Activated T-helper 1 cell treated with anti-CD3 and anti-CD28 coated beads, Interleukin-12 subunit alpha, Interleukin-12 subunit beta, Interleukin-2, Interleukin-4 antibody, amounts not matched to agents 30 ng/mL and 10 ng/mL and 1 ng/mL, durations not matched to agents 14 hours and 24 hours and 36 hours (primary cell): ENCODE data around the gene AKAP8L. TPM values are rescaled to one million over a fixed set of nuclear protein-coding genes. Genes with fewer than 3 reads are reported as not detected.
A peak's percentile ranks its signal among the peaks of the same experiment; 100 is the strongest.

Source experiments
- DNase-seq: peaks from one replicate; pipeline ENCODE4 v3.0.0; 2021; ENCODE audit warnings: low spot score
- H3K27ac Mint-ChIP-seq: one replicate; pipeline ENCODE4 v1.8.0; 2021; ENCODE audit warnings: mild to moderate bottlenecking, mixed read lengths
- H3K27me3 Mint-ChIP-seq: one replicate; pipeline ENCODE4 v1.8.0; 2022; ENCODE audit warnings: mild to moderate bottlenecking, moderate library complexity, mixed read lengths; ENCODE audit not compliant: insufficient read depth
- H3K36me3 Mint-ChIP-seq: one replicate; pipeline ENCODE4 v1.8.0; 2021; ENCODE audit warnings: low read depth, mixed read lengths
- H3K4me1 Mint-ChIP-seq: one replicate; pipeline ENCODE4 v1.8.0; 2021; ENCODE audit warnings: low read depth, mixed read lengths
- H3K4me3 Mint-ChIP-seq: one replicate; pipeline ENCODE4 v1.8.0; 2021; ENCODE audit warnings: mild to moderate bottlenecking, moderate library complexity, mixed read lengths
- H3K9me3 Mint-ChIP-seq: one replicate; pipeline ENCODE4 v1.8.0; 2021; ENCODE audit warnings: mixed read lengths
- intact Hi-C: fragments of 100-400 bp; cut with micrococcal nuclease; formaldehyde crosslinking; loops from one replicate; pipeline ENCODE4 v1.15.1; 2024
- total RNA-seq: library from RNA; stranded (reverse); gene quantifications from 2 replicates; pipeline ENCODE4 v1.2.3, GENCODE V29; 2022

Gene AKAP8L
- total RNA-seq, 1 donor from 2014 or later: 77.9 TPM

- Mint-ChIP-seq H3K4me1 (peaks cover 20% of the 10 kb centered on the region), H3K27me3 (no peaks in the 10 kb centered on the region), H3K27ac (no peak overlapping the region), H3K36me3 (peaks cover 4% of the 10 kb centered on the region), H3K9me3 (no peaks in the 10 kb centered on the region), H3K4me3 (no peak overlapping the region)
- DNase-seq: no peak
- intact Hi-C loops: no loop called here
Observed at GRCh38 chr19:15436012-15436825, 17.4 kb upstream of the AKAP8L start.

DNA sequence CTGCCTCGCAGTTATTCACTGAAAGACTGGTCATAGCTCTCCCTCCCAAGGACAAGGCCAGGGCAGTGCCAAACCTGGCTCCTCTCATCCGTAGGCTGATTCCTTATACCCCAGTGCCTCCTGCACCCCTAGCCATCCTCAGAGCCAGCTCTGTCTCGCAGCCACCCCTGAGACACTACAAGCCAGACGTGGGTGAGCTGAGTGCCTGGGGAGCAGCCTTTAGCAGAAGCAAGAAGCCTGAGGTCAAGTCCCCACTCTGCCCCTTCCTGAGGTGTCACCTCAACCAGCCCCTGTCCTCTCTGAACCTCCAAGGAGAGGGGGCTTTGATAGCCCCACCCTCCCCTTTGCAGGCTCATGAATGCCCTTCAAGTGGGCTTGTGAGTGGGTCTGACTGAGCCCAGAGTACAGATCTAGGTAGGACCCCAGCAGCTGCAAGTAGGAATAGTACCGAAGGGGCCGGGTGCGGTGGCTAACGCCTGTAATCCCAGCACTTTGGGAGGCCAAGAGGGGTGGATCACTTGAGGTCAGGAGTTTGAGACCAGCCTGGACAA is 14.8 kb upstream of the AKAP8L start:
- intact Hi-C loops: loop anchor here (1.0 kb wide), 2 partner anchors 16 to 34 kb away; partner anchors contain the start of gene WIZ
- peaks cover 31% of the 10 kb centered on the region for H3K4me1 Mint-ChIP-seq

DNA sequence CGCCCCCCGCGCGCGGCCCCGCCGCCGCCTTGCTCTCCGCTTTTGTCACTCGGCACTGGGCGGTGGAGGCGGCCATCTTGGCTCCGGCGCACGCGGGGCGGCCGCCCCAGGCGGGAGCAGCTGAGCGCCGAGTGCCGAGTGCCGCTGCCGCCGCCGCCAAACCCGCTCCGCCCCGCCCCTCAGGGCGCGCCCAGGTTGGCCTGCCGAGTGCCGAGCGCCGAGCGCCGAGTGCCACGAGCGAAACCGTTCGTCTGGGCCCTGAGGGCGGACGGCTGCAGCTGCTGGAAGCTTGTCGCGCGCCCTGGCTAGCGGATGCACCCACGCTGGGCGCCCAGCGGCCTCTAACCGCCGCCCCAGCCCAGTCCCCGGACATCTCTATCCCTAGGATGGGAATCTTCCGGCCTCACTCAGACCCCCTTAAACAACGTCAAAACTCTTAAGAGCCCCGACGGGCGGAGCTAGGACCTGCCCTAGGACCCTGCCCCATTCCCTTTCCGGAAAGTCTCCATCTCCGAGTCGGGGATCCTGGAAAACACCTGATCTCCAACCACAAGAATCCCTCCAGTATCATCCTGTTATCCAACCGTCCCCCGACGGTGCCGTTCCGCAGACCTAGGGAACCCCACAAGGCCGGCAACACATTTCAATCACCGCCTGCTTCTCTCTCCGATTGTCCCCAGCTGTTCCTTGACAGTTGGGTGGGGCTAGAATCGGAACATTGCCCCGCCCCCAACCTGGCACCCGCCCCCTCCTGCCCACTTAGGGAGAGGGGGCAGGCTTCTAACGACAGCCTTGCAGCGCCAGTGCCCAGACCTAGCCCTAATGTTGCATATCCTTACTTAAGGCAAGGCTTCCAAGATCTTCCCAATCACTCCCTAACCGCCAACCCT is 14.1 kb upstream of the AKAP8L start:
- peaks cover 31% of the 10 kb centered on the region for H3K4me1 Mint-ChIP-seq
- H3K27me3 Mint-ChIP-seq: no peaks in the 10 kb centered on the region
- H3K36me3 Mint-ChIP-seq: peaks cover 11% of the 10 kb centered on the region
- no peaks in the 10 kb centered on the region for H3K9me3 Mint-ChIP-seq
- DNase-seq: peak; percentile 94
- intact Hi-C loops: loop anchor here (1.0 kb wide), 6 partner anchors 14 to 122 kb away; partner anchors contain the start of genes AKAP8 and WIZ
- peak overlapping the region; percentile 88 for H3K27ac Mint-ChIP-seq
- H3K4me3 Mint-ChIP-seq: peak overlapping the region; percentile 91

More for the DNA sequence above, 14.8 kb upstream of the AKAP8L start:
- H3K27me3 Mint-ChIP-seq: no peaks in the 10 kb centered on the region
- H3K36me3 Mint-ChIP-seq: peaks cover 8% of the 10 kb centered on the region
- peak overlapping the region; percentile 91 for H3K4me3 Mint-ChIP-seq
- H3K27ac Mint-ChIP-seq: peak overlapping the region; percentile 88
- DNase-seq: no peak
- no peaks in the 10 kb centered on the region for H3K9me3 Mint-ChIP-seq

DNA sequence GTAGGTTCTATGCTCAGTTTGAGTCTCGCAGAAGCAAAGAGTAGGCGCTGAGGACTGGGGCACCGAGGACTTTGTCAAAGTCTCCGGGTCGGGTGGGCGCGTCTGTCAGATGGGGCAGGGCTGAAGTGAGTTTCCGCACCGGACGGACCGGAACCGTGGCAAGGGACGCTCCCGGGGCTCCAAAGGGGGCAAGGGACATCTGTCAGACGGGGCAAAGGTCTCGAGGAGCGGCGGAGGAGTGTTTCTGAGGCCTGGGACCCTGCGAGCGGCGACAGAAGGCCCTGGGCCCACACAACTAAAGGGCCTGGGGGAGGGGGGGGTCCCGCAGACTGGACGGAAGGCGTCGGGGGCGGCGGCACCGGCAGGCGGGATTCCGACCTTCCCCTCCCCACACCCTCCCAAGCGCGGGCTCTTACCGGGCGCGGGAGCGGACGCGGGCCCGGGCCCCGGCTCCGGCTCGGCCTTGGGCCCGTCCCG is 13.3 kb upstream of the AKAP8L start:
- Mint-ChIP-seq H3K4me1 (peaks cover 31% of the 10 kb centered on the region), H3K4me3 (peak overlapping the region; percentile 99), H3K27me3 (no peaks in the 10 kb centered on the region), H3K27ac (peak overlapping the region; percentile 96), H3K9me3 (no peaks in the 10 kb centered on the region), H3K36me3 (peaks cover 17% of the 10 kb centered on the region)
- DNase-seq: no peak
- intact Hi-C loops: loop anchor here (1.0 kb wide), 4 partner anchors 13 to 123 kb away; partner anchors contain the start of gene AKAP8

DNA sequence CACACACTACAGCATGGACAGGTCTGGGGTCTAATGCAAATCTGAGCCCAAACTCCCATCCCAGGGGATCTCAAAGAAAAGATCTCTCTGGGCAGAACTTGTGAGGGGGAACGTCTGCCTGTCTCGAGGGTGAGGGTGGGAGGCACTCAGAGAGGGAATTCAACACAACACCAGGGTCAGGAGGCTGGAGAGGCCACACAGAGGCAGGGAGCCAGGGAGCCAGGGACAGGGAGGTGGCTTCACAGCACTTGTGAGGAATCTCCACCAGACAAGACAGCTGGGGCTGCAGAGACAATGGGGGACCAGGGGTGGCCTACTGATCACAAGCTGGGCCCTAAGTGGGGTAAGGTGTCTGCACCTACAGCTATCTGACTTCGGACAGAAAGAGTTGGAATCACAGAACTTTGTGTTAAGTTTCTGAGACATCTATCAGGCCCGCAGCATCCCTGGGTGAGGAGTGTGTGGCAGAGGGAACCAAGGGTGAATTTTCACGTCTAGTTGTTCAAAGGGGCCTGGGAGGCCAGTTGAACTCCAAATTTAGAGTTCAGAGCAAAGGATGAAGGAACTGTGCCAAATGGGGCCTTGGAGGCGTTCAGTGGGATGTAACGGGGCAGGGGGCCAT is 12.7 kb upstream of the AKAP8L start:
- Mint-ChIP-seq H3K4me3 (peak overlapping the region; percentile 99), H3K27ac (peak overlapping the region; percentile 96), H3K36me3 (peaks cover 21% of the 10 kb centered on the region), H3K9me3 (no peaks in the 10 kb centered on the region), H3K4me1 (peaks cover 32% of the 10 kb centered on the region), H3K27me3 (no peaks in the 10 kb centered on the region)
- intact Hi-C loops: loop anchor here (1.0 kb wide), 4 partner anchors 12 to 124 kb away; partner anchors contain the start of gene AKAP8
- no peak for DNase-seq

GRCh38 chr19:15430526-15431120 is 11.8 kb upstream of the AKAP8L start:
- Mint-ChIP-seq H3K4me1 (peaks cover 34% of the 10 kb centered on the region), H3K4me3 (peak overlapping the region; percentile 99), H3K36me3 (peaks cover 28% of the 10 kb centered on the region), H3K27ac (peak overlapping the region; percentile 96), H3K9me3 (no peaks in the 10 kb centered on the region), H3K27me3 (no peaks in the 10 kb centered on the region)
- no peak for DNase-seq
- intact Hi-C loops: no loop called here

- no peak overlapping the region for H3K27ac Mint-ChIP-seq
- H3K4me3 Mint-ChIP-seq: peak overlapping the region; percentile 99
- DNase-seq: no peak
- H3K9me3 Mint-ChIP-seq: no peaks in the 10 kb centered on the region
- intact Hi-C loops: no loop called here
- H3K27me3 Mint-ChIP-seq: no peaks in the 10 kb centered on the region
- H3K4me1 Mint-ChIP-seq: peaks cover 34% of the 10 kb centered on the region
- H3K36me3 Mint-ChIP-seq: peaks cover 30% of the 10 kb centered on the region
Observed at GRCh38 chr19:15429825-15430467, 11.2 kb upstream of the AKAP8L start.

- Mint-ChIP-seq H3K36me3 (peaks cover 32% of the 10 kb centered on the region), H3K27ac (no peak overlapping the region), H3K9me3 (no peaks in the 10 kb centered on the region), H3K4me3 (peak overlapping the region; percentile 26), H3K4me1 (peaks cover 34% of the 10 kb centered on the region), H3K27me3 (no peaks in the 10 kb centered on the region)
- DNase-seq: no peak
- intact Hi-C loops: no loop called here
Observed at GRCh38 chr19:15428956-15429824, 10.4 kb upstream of the AKAP8L start.

- Mint-ChIP-seq H3K9me3 (no peaks in the 10 kb centered on the region), H3K4me3 (no peak overlapping the region), H3K36me3 (peaks cover 40% of the 10 kb centered on the region), H3K4me1 (peaks cover 28% of the 10 kb centered on the region), H3K27me3 (no peaks in the 10 kb centered on the region), H3K27ac (no peak overlapping the region)
- no peak for DNase-seq
- intact Hi-C loops: no loop called here
Observed at GRCh38 chr19:15427991-15428471, 9.2 kb upstream of the AKAP8L start.

DNA sequence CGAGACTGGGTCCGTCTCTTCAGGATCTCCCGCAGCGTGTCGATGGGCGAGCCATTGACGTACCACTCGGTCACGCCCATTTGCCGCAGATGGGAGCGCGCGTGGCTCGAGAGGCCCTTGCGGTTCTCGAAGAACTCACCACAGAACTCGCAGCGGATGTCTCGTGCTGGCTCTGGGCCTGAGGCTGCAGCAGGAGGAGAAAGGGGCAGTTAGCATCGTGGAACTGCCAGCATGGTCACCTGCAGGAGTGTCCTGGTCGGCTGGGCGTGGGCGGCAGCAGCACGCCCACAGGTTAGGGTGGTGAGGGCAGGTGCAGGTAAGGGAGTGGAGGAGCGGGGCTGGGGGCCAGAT is 8.5 kb upstream of the AKAP8L start:
- intact Hi-C loops: no loop called here
- Mint-ChIP-seq H3K27me3 (no peaks in the 10 kb centered on the region), H3K9me3 (no peaks in the 10 kb centered on the region), H3K36me3 (peaks cover 46% of the 10 kb centered on the region), H3K4me1 (peaks cover 26% of the 10 kb centered on the region), H3K4me3 (no peak overlapping the region), H3K27ac (peak overlapping the region; percentile 55)
- DNase-seq: no peak
